ENCODE data around the gene CINP.

The CINP gene

DNA sequence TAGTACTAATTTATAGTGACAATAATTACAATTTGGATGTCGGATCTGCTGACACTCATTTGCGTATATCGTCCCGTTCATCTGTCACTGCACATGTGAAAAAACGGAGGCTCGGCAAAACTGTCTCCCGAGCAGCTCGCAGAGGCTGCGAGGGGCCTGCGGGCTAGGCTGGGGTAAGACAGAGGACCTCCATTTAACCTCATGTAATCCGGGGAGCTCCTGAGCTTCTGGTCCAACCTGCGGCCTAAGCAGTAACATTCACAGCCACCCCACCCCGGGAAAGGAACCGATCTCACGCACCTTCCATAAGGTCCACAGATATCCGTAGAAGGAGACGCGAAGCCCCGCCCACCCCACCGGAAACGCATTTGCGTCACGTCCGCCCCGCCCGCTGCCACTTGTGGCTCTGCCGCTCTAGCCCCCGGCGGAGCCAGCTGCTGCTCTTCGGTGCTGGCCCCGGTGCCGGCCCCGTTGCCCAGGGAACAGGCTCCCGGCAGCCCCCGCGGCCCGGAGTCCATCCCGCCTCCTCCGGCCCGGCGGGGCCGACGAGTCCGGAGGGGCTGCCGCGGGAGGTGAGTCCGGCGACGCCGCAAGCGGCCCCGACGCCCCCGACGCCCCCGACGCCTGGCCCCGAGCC, at the start of gene CINP, which contains the start of gene TECPR2:
Gene CINP (minus strand): TSS at position 346 of the 637 bp plus-strand sequence. CDS start 39 bp downstream, at position 307.
Gene TECPR2 (plus strand): TSS at position 397 of the 637 bp plus-strand sequence. CDS start 13,781 bp downstream, outside the sequence.
- peak; percentile 96 for DNase-seq (ENCODE audit: low read depth)

DNA sequence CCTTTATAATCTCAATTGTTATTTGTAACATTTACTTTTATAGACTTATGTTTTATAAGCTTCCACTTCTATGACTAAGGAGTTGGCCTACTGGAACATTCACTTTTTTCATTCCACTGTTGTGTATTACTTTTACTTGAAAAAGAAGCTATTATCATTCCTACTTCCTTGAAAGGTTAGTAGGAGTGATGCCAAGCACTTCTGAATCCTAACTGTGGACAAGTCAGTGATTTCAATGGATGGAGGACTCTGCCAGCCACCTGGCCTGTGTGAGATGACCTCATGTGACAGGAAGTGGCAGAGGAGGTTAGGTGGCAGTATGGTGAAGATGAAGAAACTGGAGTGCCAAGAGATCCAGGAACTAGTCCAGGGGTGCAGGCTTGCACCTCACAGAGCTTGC, 46.0 kb upstream of the CINP start:
- DNase-seq (ENCODE audit: low read depth): no peak

DNA sequence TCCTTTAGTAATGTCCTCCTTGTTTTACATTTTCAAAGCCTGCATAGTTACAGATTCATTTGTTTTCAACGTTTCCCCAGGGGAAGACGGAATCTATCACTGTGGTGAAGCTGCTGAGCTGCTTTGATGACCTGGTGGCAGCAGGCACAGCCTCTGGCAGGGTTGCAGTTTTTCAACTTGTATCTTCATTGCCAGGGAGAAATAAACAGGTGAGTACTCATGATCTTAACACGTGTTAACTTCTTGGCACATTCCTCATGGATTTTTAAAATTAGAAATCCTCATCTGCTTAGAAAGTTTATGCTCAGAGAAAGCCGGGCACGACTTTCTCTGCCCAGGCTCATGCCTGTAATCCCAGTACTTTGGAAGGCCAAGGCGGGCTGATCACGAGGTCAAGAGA, 44.6 kb upstream of the CINP start:
- no peak for DNase-seq (ENCODE audit: low read depth)

DNA sequence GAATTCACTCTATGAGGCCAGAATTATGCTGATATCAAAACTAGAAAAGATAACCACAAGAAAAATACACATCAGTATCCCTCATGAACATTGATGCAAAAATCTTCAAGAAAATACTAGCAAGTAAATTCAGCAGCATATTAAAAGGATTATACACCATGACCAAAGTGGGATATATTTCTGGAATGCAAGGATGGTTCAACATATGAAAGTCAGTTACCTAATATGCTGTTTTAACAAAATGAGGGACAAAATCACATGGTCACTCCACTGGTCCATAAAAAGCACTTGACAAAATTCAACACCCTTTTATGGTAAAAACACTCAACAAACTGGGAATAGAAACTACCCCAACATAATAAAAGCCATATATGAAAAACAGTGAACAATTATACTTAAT, 40.3 kb upstream of the CINP start:
- no peak for DNase-seq (ENCODE audit: low read depth)

DNA sequence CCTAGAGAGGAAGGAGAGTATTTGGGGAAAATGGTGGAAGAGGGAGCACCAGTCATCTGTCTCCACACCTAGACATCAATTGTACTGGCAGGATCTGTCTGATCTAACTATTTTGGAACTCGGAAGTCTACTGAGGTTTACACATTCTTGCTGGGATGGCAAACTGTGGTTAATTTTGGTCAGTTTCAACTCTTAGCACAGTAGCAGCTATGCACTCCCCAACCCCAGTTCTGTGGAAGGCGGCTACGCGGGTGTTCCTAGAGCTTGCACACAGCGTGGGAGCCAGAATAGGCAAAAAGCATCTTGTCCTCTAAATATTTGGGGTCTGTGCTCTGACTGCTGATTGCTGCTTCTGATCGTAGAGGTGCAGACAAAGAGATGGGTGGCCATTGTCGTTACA, 33.8 kb upstream of the CINP start:
- DNase-seq (ENCODE audit: low read depth): no peak

DNA sequence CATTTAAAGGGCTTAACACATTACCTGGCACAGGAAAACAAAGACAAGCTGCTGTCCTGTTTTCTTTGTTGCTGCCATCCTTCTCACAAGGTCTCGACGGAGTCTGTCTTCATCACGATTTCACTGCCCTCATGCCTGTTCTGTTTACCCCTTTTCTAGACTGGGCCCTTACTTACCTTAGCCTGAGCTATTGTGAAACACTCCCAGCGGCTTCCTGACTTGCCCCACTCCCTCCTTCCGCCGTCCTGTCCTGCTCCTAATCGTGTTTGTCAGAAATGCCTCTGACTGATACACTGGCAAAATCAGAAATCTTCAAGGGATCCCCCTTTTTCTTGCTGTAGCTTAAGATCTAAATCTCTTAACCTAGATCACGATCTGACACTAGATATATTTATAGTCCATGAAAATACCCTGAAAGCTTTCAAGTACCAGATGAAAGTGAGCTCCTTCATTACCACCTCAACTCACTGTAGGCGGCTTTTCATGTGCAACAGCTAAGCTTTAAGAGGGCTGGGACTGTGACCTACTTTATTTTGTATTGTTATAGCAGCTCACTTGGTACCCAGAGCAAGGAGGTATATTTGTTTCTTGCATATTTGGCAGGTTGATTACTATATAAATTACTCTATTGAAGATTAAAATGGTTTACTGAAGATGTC, 32.2 kb upstream of the CINP start:
- DNase-seq (ENCODE audit: low read depth): no peak

DNA sequence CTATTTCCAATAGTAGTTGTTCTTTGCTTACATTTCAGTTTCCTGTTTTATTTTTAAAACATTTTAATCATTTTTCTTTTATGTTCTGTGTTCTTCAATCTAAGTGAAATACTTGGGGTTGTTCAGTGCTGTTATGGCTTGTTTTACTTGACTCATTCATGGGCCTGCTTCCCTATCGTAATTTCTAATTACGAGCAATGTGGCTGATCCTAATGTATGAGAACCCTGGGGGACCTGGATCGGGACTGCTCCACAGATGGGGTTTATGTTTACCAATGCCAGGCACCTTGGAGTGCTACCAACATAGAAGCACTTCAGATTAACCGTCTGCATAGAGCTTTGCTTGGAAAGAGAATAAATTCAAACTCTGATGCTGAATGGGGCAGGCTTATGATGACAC, 29.8 kb upstream of the CINP start:
- peak; percentile 64 for DNase-seq (ENCODE audit: low read depth)

DNA sequence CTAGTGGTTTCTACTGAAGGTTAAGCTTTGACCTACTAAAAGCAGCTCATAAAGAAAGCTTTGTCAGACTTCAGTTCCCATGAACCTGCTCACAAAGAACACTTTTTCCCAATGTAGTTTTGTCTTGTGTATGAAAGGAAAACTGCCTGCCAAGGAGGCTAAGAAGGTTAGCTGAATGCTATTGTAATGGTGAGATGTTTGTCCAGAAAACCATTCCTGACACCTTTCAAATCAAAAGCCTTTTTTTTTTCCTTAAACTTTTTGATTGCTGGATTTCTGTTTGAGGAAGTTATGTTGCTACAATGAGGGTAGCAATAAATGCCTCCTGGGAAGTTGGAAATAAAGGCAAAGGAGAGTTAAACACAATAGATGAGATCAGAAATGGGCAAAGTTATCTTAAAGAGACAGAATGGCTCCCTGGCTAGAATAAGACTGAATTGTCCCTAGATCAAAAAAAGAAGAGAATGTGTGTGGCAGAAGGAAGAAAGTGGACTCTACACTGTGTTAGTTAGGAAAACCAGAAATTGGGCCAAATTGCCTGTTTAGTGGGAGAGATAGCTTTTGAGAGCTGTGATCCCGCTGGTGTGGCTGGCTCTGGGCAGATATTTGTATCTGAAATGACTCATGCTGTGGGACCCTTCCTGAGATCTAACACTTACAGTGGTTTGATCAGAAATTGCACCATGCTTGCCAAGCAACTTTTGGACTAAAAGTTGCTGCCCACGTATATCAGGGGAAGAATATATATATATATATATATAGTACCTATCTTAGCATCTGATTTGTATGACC, 27.6 kb upstream of the CINP start:
- DNase-seq (ENCODE audit: low read depth): no peak

DNA sequence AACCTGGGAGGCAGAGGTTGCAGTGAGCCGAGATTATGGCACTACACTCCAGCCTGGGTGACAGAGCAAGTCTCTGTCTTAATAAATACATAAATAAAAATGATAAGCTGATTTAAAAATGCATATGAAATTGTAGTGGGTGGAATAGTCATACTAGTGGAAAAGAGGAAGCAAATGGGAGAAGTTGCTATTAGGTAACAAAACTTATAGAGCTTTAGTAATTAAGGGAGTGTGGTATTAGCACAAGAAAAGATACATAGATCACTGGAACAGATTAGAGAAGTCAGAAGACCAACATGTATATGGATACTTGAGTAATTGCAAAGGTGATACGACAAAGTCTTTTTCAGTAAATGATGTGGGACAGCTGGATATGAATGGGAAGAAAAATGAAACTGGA, 26.6 kb upstream of the CINP start:
- DNase-seq (ENCODE audit: low read depth): no peak

DNA sequence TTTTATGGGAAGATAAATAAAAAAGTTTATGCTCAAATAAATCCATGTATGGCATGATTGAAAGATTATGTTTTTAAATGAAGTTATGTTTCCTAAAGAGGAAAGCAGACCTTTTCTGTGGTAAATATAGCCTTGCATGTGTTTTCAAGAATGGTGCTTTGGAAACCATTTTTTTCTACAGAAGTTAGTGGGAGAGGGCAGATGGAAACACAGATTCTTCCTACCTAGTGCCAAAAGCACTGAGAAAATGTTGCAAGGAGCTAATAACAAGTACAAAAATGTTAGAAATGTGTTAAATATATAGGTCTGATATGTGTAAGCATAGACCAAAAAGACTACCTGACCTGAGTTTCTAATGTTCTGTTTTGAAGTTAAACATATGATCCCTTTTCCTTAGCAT, 24.4 kb upstream of the CINP start:
- DNase-seq (ENCODE audit: low read depth): no peak

DNA sequence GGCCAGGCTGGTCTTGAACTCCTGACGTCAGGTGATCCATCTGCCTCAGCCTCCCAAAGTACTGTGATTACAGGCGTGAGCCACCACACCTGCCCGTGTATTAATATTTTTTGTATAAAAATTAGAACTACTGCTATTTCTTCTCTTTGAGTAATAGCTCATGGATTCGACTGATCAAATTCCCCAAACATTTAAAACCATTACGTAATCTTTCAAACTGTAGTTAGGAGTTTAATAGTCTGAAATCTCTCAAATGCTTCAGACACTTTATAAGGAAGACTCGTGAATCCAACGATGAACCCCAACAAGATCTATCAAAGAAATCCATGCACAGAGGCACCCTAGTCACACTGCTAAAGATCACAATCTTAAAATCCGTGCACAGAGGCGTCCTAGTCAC, 16.1 kb upstream of the CINP start:
- DNase-seq (ENCODE audit: low read depth): no peak

DNA sequence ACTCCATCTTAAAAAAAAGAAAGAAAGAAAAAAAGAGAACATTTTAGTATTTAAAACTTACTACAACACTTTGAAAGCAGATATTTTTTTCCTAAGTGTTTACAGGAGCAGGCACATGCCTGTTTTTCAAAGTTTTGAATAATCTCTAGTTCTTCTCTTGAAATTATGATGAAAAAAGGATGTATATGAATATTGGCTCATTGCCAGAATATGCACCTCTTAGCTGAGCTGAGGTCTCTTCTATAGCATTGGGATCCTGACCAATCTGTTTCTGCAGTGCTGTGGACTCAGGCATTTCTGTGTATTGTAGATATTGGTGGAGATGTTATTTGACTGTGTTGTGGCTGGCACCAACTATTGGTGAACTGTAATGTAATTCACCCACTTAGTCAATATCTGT, 15.0 kb upstream of the CINP start:
- no peak for DNase-seq (ENCODE audit: low read depth)

DNA sequence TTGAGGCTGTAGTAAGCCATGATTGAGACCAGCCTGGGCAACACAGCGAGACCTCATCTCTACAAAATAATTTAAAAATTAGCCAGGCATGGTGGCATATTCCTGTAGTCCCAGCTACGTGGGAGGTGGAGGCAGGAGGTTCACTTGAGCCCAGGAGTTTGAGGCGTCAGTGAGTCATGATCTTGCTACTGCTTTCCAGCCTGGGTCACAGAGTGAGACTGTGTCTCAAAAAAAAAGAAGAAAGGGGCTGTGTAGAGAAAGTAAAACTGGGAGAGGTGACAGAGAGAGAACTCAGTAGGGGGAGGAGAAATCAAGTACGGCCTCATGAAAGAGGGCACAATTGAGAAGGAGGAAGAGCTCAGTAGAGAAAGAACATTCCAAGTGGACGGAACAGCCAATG, 12.4 kb upstream of the CINP start:
- no peak for DNase-seq (ENCODE audit: low read depth)

DNA sequence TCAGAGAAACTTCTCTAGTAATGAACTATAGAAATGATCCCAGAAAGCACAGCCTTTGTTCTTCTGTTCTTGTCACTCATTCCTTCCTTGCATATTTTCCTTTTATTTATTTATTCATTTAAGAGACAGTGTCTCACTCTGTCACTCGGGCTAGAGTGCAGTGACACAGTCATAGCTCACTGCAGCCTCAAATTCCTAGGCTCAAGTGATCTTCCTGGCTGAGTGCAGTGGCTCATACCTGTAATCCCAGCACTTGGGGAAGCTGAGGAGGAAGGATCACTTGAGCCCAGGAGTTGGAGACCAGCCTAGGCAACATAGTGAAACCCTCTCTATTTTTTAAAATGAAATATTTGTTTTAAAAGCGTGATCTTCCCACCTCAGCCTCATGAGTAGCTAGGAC, 11.6 kb upstream of the CINP start:
- no peak for DNase-seq (ENCODE audit: low read depth)

DNA sequence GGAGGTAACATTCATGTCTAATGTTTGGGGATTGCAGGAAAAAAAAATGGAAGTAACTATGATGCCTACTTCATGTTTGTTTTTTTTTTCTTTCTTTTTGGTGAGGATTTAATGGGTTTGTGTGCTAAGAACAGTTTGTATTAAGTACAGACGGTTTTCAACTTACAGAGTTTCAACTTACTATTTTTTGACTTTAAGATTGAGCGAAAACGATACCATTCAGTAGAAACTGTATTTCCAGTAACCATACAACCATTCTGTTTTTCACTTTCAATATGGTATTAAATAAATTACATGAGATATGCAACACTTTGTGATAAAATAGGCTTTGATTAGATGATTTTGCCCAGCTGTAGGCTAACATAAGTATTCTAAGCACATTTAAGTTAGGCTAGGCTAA, 10.4 kb upstream of the CINP start:
- DNase-seq (ENCODE audit: low read depth): no peak

DNA sequence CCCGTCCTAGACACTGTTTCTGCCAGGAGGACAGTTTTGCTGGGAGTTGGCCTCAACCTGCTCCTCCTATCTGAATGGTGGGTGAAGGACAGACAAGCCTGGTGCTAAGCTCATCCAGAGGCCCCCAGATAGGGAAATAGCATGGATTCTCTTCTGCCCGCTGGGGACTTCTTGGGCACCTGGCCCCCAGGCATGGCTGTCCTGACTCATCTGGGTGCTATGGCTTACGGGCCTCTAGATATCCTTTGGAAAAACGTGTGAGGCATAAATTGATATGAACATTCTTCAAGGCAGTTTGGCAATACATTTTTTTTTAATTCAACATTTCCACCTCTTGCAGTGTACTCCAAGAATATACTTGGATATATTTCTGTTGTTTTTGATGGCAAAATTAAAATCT, 8.7 kb upstream of the CINP start:
- no peak for DNase-seq (ENCODE audit: low read depth)

DNA sequence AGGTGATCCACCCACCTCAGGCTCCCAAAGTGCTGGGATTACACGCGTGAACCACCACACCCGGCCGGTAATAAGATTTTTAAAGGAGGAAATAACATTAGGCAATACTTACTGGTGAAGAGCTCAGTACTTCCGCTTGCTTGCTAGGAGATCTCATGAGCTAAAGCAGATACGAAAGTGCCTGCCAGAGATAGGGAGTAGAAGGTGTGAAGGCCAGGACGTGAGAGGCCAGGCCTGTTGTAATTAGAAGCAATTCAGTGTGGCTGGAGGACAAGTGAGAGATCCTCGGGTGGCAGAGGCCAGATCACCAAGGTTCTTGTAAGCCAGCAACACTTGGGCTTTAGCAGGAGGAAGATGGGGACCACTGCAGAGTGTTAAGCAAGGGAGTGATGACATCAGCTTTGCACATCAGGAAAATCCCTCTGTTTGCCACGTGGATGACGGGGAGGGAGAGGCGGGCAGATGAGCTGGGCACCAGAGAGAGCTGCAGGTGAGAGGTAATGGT, 7.7 kb upstream of the CINP start:
- no peak for DNase-seq (ENCODE audit: low read depth)

DNA sequence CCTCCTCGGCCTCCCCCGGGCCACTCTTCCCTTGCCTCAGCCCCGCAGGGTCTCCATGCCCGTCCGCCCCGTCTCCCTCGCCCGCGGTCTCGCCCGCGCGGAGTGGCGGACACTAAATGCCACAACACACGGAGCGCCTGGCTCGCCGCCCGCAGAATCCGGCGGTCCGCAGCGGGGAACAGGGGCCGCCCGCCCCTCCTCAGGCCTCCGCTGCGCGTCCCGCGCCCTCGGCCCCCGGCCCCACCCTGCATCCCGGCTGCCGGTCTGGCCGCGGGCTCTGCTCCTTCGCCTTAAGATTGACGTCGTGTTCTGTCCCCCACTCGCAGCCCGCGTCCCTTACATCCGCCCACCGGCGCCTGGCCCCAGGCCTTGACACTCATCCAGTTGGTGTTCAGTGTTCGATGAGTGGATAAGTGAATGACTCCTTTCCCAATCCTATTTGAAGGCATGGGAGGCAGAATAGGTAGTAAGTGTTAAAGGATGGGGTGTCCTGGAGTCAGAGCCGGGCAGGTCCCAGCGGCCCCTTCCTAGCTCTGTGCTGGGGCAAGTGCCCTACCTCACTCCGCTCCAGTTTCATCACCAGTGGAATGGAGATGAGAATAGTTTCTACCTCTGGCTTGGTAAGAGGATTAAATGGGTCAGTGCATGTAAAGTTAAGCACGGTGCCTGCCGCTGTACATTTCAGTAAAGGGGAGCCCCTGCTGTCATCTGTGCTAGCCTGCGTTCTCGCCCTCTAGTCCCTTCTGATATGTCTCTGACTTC, 673 bp upstream of the CINP start:
- peak; percentile 27 for DNase-seq (ENCODE audit: low read depth)

DNA sequence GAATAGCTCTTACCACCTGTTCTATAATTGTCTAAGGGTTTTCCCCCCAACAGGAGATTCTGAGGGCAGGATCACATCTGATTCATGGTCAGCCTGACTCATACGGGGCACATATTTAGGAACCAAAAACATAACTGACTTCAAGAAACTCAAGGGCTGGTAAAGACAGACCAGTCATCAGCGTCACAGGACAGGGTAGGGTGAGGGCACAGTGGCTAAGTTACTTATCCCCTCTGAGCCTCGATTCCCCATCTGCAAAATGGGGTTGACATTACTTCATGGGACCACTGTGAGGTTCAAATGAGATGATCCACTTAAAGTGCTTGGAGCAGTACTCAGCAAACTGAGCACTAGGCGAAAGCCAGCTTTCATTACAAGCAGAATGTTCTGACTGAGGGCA, 606 bp downstream of the CINP start:
- no peak for DNase-seq (ENCODE audit: low read depth)

DNA sequence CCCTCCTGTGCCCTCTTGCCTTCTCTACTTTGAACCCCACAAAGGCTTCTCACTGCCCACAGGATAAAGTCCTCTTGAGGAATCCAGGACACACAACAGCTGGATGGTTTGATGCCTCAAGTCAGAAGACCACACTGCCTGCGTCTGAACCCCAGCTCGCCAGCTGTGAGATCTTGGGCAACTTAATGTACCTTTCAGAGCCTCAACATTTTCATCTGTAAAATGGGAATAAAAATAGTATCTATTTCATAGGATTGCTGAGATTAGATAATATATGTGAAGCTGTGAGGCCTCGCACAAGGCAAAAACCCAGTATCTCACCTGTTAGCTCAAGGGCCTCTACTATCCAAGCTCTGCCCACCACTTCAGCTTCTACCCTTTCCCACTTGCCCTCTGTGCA, 2.3 kb downstream of the CINP start:
- DNase-seq (ENCODE audit: low read depth): no peak

DNA sequence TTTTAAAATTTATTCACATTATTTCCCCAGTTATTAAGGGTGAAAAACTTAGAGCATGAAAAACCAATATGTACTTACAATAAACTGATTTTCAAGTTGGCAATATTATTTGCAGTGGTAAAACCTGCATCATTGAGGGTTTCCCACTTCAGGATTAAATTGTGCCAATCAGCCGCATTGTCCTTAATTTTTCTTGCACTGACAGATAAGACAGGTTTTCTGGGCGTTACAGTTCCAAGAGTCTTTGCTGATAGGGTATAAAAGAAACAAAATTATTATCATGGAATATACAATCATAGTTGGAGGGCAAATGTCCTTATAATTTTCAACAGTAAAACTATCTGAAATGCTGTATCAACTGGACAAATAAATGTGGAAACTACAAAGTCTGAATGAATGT, 3.3 kb downstream of the CINP start:
- no peak for DNase-seq (ENCODE audit: low read depth)

DNA sequence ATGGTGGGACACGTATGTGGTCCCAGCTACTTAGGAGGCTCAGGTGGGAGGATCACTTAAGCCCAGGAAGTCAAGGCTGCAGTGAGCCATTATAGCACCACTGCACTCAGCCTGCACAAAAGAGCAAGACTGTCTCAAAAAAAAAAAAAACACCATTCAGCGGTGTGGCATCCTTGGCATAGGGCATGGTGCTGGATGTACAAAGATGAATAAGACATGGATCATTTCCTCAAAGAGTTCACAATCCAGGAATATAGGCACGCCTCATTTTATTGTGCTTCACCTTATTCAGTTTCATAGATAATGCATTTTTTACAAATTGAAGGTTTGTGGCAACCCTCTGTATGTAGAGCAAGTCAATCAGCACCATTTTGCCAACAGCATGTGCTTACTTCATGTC, 6.4 kb downstream of the CINP start:
- DNase-seq (ENCODE audit: low read depth): no peak
